Subcutaneous adipose tissue (tissue), 4 donors: ENCODE results near the gene MPC1L. TPM values are rescaled to one million over a fixed set of nuclear protein-coding genes. Genes with fewer than 3 reads are reported as not detected.

ENCODE experiments used
- CTCF ChIP-seq: fragments of 450-650 bp; IDR thresholded peaks from one replicate; pipeline ENCODE4 v1.5.1; 2016; ENCODE audit warnings: low read depth, mild to moderate bottlenecking, control low read depth, antibody characterized with exemption, moderate library complexity
- total RNA-seq, 4 donors: library from RNA; depleted of rRNA; stranded (reverse); fragments of >200 nt; gene quantifications; one replicate each; pipeline ENCODE4 v1.1.0, GENCODE V29; 2016

MPC1L gene
- not detected for total RNA-seq

- TF ChIP-seq CTCF, result no peak
These were observed at the start of gene MPC1L for GRCh38 chrX:40623139-40623536. Gene MPC1L, plus strand, starts transcription at chrX:40623428. Its CDS starts 138 bp downstream, at chrX:40623566.

DNA sequence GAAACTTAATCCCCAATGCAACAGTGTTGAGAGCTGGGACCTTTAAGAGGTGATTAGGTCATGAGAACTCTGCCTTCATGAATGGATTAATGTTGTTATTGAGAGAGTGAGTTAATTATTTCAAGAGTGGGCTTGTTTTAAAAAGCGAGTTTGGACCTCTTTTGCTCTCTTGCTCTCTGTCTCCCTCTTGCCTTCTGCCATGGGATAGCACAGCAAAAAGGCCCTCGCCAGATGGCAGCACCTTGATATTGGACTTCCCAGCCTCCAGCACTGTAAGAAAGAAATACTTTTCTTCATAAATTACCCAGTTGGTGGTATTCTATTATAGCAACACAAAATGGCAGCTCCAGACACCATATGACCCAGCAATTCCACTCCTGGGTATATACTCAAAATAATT is 49.5 kb upstream of the MPC1L start:
- no peak for TF ChIP-seq CTCF

DNA sequence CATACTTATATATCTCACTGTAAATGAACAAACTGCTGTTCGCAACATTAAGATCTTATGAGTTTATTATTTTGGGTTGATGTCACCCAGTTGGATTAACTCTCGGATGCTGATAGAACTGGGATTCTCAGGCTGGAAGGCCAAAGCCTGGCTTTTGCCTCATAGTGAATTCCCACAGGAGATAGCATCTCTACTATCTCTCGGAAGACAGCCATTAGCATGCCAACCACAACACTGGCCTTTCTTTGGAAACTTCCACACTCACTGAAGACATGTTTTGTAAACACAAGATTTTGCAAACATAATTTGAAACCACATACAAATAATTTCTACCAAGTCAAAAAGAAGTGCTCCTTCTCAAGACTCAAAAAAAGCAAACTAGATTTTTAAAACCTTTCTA is 46.9 kb upstream of the MPC1L start:
- TF ChIP-seq CTCF, result no peak

DNA sequence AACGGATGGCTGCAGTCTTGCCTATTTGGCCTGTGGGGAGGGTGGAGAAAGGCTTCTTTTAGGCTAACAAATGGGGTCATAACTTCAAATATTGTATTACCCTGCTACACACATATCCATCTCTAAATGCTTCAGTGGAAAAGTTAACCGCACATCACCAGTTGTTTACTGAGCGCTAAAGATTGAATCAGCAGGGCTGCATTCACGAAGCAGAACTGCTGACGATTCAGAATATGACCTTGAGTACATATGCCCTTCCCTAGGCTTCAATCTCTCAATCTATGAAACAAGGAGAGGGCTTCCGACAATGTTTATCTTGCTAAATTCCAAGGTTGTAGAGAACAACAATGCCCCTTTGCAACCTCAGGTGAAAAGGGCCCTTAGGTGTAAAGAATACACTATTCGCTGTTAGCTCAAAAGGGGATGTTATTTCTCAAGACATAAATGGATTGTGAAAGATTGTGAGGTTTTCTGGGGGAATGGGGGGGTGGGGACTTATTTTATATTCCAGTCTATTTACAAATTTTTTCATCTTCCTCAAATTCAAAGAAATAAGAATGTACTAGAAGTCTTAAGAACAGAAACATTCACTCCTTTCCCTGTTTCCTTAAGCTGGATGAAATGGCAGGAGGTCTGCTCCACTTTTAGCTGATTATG is 45.1 kb upstream of the MPC1L start:
- no peak for TF ChIP-seq CTCF

- no peak for TF ChIP-seq CTCF
These were observed 44.1 kb upstream of the MPC1L start for GRCh38 chrX:40579141-40579540.

DNA sequence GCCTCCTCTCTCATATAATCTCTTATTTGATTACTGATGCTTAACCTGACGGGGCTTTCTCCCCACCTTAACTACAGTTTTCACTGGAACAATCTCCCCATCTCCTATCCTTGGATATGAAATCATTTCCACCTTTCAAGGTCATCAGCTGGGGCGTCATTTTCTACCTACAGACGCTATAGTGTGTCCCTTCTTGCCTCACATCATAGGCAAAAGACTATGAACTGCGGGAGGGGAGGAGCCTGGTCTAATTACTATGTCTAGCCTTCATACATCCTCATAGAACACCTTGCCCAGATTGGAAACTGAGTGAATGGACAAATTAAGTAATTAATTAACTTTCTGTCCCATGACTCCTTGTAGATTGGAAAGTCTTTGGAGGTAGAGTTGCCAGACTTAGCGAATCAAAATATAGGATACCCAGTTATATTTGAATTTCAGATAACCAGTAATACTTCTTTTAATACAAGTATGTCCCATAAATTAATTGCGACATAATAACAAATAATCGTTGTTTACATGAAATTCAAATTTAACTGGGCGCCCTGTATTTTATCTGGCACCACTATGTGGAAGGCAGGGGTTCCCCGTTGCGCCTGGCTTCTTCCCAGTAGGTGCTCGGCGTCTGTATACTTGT is 43.2 kb upstream of the MPC1L start:
- no peak for TF ChIP-seq CTCF

DNA sequence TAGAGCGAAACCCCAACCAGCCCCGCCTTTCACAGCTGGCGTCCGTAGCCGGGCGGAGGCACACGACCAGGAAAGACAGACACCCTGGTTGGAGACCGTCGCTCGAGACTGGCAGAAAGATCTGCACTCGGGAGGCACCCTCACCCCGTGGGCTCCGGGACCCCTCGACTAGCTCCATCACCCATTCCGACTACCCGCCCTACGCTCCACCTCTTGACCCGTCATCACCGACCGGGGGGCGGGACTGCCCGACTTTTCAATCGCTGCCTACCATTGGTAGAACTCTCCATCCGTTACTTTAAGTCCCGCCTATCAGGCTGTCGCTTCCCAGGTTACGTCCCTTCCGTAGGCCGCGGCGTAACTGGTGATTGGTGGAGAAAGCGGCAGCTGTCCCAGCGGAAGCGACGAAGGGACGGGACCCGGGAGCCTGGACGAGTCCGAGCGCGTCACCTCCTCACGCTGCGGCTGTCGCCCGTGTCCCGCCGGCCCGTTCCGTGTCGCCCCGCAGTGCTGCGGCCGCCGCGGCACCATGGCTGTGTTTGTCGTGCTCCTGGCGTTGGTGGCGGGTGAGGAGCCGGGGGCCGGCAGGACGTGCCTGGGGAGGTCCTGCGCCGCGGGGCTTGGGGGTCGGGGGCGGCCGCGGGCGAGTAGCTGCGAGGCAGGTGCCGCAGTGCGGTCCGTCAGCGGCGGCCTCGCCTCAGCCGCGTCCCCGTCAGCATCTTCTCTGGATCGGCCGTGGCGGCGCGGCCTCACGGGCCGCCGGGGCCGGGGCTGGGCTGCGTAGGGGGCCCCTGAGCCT is 42.5 kb upstream of the MPC1L start, which contains the start of gene ATP6AP2:
Gene ATP6AP2 (plus strand): TSS at position 434 of the 799 bp plus-strand sequence. CDS start 96 bp downstream, at position 530.
- no peak for TF ChIP-seq CTCF
